SK-N-SH (cell line): ENCODE measurements around the gene NRG3. TPM values are rescaled to one million over a fixed set of nuclear protein-coding genes. Genes with fewer than 3 reads are reported as not detected.

Source experiments
- CTCF ChIA-PET: fragments of 300-600, 350-600 bp; formaldehyde crosslinking; extraction: SDS; loops from one replicate; lab custom pipeline; 2021; lab: Yijun Ruan, JAX
- POLR2A ChIA-PET: fragments of 350-600 bp; sonication (Branson Sonifier 250); formaldehyde crosslinking; extraction: SDS; loops from one replicate; lab custom pipeline; 2020; ENCODE audit warnings: antibody characterized with exemption, inconsistent platforms; lab: Yijun Ruan, JAX
- DNase-seq: peaks from one replicate; pipeline ENCODE4 v3.0.0; 2012
- H2AFZ ChIP-seq: fragments of 200-600 bp; sonication (generic); 2 replicates; pipeline ENCODE4 v1.8.1; 2016; ENCODE audit warnings: antibody characterized with exemption, mild to moderate bottlenecking, low read depth
- H3F3A ChIP-seq: fragments of 200-600 bp; sonication (generic); replicated peaks from 2 replicates; pipeline ENCODE3; 2016; ENCODE audit warnings: antibody characterized with exemption, mild to moderate bottlenecking; ENCODE audit not compliant: insufficient read depth
- H3K27ac ChIP-seq, 2 experiments: fragments of 200-500 bp in 1 of 2; fragments of 200-600 bp in 1 of 2; sonication (Bioruptor generic) in 1 of 2; sonication (generic), shearing (Covaris generic) in 1 of 2; 2 replicates each; pipeline versions ENCODE4 v1.5.1 to v1.6.1; 2014 to 2016; ENCODE audit warnings: low read depth in 2 of 2, inconsistent platforms in 1 of 2, low read length in 1 of 2, mild to moderate bottlenecking in 1 of 2, mixed read lengths in 1 of 2
- H3K27me3 ChIP-seq: fragments of 200-600 bp; sonication (generic), shearing (Covaris generic); 2 replicates; pipeline ENCODE4 v1.6.1; 2016; ENCODE audit warnings: mixed run types; ENCODE audit not compliant: insufficient read depth
- H3K36me3 ChIP-seq, 2 experiments: fragments of 200-500 bp in 1 of 2; fragments of 200-600 bp in 1 of 2; sonication (Bioruptor generic) in 1 of 2; sonication (generic) in 1 of 2; replicated peaks in 1 of 2; 2 replicates each; pipeline versions ENCODE3 to v1.5.1; 2014 to 2016; ENCODE audit warnings: low read length in 1 of 2, mild to moderate bottlenecking in 1 of 2; ENCODE audit not compliant: insufficient read depth in 2 of 2, control insufficient read depth in 1 of 2
- H3K4me1 ChIP-seq, 2 experiments: fragments of 200-500 bp in 1 of 2; fragments of 200-600 bp in 1 of 2; sonication (Bioruptor generic) in 1 of 2; sonication (generic), shearing (Covaris generic) in 1 of 2; 2 replicates each; pipeline versions ENCODE4 v1.5.1 to v1.6.1; 2014 to 2016; ENCODE audit warnings: low read depth in 1 of 2, low read length in 1 of 2, mixed run types in 1 of 2; ENCODE audit not compliant: insufficient read depth in 2 of 2, control insufficient read depth in 1 of 2
- H3K4me2 ChIP-seq: fragments of 200-600 bp; sonication (generic), shearing (Covaris generic); 2 replicates; pipeline ENCODE4 v1.6.1; 2017; ENCODE audit warnings: mixed run types
- H3K4me3 ChIP-seq, 2 experiments: fragments of 200-500 bp in 1 of 2; fragments of 200-600 bp in 1 of 2; sonication (Bioruptor generic) in 1 of 2; sonication (generic), shearing (Covaris generic) in 1 of 2; 2 replicates each; pipeline versions ENCODE4 v1.5.1 to v1.8.1; 2014 to 2016; ENCODE audit warnings: low read depth in 2 of 2, inconsistent platforms in 1 of 2, low read length in 1 of 2, mild to moderate bottlenecking in 1 of 2, mixed read lengths in 1 of 2, moderate library complexity in 1 of 2
- H3K79me2 ChIP-seq: fragments of 200-600 bp; sonication (generic); 2 replicates; pipeline ENCODE4 v1.8.1; 2017; ENCODE audit warnings: mild to moderate bottlenecking; ENCODE audit not compliant: insufficient read depth
- H3K9ac ChIP-seq: fragments of 200-600 bp; sonication (generic); 2 replicates; pipeline ENCODE4 v1.6.1; 2017; ENCODE audit warnings: mixed run types
- H3K9me2 ChIP-seq: fragments of 200-600 bp; sonication (generic); 2 replicates; pipeline ENCODE4 v1.6.1; 2017; ENCODE audit warnings: mixed run types
- H3K9me3 ChIP-seq: fragments of 200-600 bp; sonication (generic); 2 replicates; pipeline ENCODE4 v1.6.1; 2017; ENCODE audit warnings: mixed run types, mild to moderate bottlenecking, moderate library complexity
- H4K20me1 ChIP-seq: fragments of 200-600 bp; sonication (generic); 2 replicates; pipeline ENCODE4 v1.6.1; 2017; ENCODE audit warnings: mild to moderate bottlenecking, mixed run types; ENCODE audit not compliant: insufficient read depth
- ELF1 ChIP-seq: IDR thresholded peaks from 2 replicates; pipeline ENCODE4 v1.4.0; 2012
- EP300 ChIP-seq, 2 experiments: IDR thresholded peaks; 2 replicates each; pipeline versions ENCODE4 v1.4.0 to v1.6.1; 2012; ENCODE audit warnings: borderline replicate concordance in 1 of 2, low read depth in 1 of 2, low read length in 1 of 2
- FOSL2 ChIP-seq: IDR thresholded peaks from 2 replicates; pipeline ENCODE4 v1.4.0; 2012; ENCODE audit warnings: low read depth, mild to moderate bottlenecking, moderate library complexity, borderline replicate concordance
- FOXM1 ChIP-seq: IDR thresholded peaks from 2 replicates; pipeline ENCODE4 v1.4.0; 2012; ENCODE audit warnings: low read depth, mild to moderate bottlenecking
- GABPA ChIP-seq: IDR thresholded peaks from 2 replicates; pipeline ENCODE4 v1.4.0; 2012; ENCODE audit warnings: low read depth, mild to moderate bottlenecking
- JUND ChIP-seq: IDR thresholded peaks from 2 replicates; pipeline ENCODE4 v1.4.0; 2012
- MXI1 ChIP-seq: IDR thresholded peaks from 2 replicates; pipeline ENCODE4 v1.6.1; 2012; ENCODE audit warnings: mild to moderate bottlenecking, low read depth, low read length, improper control_type of control experiment
- POLR2AphosphoS5 ChIP-seq: IDR thresholded peaks from 2 replicates; pipeline ENCODE4 v1.6.1; 2012; ENCODE audit warnings: low read depth, low read length
- RFX5 ChIP-seq: IDR thresholded peaks from 2 replicates; pipeline ENCODE4 v1.6.1; 2012; ENCODE audit warnings: mild to moderate bottlenecking, improper control_type of control experiment, low read length
- RXRA ChIP-seq: IDR thresholded peaks from 2 replicates; pipeline ENCODE4 v1.4.0; 2012; ENCODE audit warnings: low read depth, mild to moderate bottlenecking, borderline replicate concordance
- SMC3 ChIP-seq: IDR thresholded peaks from 2 replicates; pipeline ENCODE4 v1.6.1; 2012; ENCODE audit warnings: low read depth, low read length, improper control_type of control experiment
- WGBS: methylation state at CpG from one replicate; pipeline ENCODE4 v1.1.6; 2017; ENCODE audit warnings: low lambda C conversion rate; 5-methylcytosine and 5-hydroxymethylcytosine counted together
- polyA plus RNA-seq, 3 experiments: library from polyadenylated mRNA; depleted of rRNA; stranded (reverse); fragments of >200 nt; gene quantifications; 2 replicates each; pipeline ENCODE4 v1.2.3, GENCODE V29; 2012
- TF ChIP-seq, protein P1 (sequence below): fragments of 150-350 bp; IDR thresholded peaks from 2 replicates; pipeline ENCODE4 v1.6.1; 2017; ENCODE audit warnings: antibody characterized with exemption, low read length, low read depth, borderline replicate concordance
- TF ChIP-seq, protein P2 (sequence below): IDR thresholded peaks from 2 replicates; pipeline ENCODE4 v1.6.1; 2012; ENCODE audit warnings: mild to moderate bottlenecking, low read depth, low read length, moderate library complexity
- TF ChIP-seq, protein P3 (sequence below): fragments of 200-600 bp; sonication (generic); IDR thresholded peaks from 2 replicates; pipeline ENCODE4 v1.6.1; 2017; ENCODE audit warnings: antibody characterized with exemption, mild to moderate bottlenecking, moderate library complexity

The NRG3 gene
- polyA plus RNA-seq, 1 of the 3 experiments (the other 2 are of a cell fraction): 0.03 TPM

DNA sequence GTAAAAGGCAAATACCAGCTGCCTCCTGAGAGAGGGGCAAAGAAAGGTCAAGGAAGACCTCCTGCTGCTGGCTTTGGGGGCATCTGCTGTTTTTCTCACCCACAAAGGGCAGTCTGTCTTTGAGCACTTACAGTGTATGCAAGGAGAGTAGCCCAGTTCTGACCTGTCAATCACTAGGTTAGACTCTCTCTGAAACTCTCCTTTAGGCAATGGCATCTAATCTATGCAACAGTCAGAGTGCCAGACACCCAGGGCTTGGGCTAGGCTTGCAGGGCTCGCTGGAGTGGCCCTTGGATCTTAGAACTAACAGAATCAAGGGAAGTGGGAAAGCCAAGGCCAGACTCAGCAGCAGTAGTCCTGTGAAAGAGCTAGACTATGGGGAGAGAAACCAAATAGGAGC is 522.9 kb downstream of the NRG3 start:
- no peaks in the 10 kb centered on the region for H3F3A ChIP-seq

More for the DNA sequence above, 522.9 kb downstream of the NRG3 start:
- no peak overlapping the region for H2AFZ ChIP-seq
- no peak overlapping the region for H3K27ac ChIP-seq
- no peaks in the 10 kb centered on the region for H3K79me2 ChIP-seq
- POLR2A ChIA-PET: no interaction called here
- H3K4me2 ChIP-seq: no peak overlapping the region
- no peaks in the 10 kb centered on the region for H3K27me3 ChIP-seq
- H3K4me1 ChIP-seq: peaks cover 0 to 21% of the 10 kb centered on the region in 2 experiments; a peak in 2 of 4 replicates
- WGBS: 7% methylated on average over 1 of the region's 1 CpG
- no peak for TF ChIP-seq RXRA
- TF ChIP-seq RFX5: no peak
- TF ChIP-seq, protein P1, sequence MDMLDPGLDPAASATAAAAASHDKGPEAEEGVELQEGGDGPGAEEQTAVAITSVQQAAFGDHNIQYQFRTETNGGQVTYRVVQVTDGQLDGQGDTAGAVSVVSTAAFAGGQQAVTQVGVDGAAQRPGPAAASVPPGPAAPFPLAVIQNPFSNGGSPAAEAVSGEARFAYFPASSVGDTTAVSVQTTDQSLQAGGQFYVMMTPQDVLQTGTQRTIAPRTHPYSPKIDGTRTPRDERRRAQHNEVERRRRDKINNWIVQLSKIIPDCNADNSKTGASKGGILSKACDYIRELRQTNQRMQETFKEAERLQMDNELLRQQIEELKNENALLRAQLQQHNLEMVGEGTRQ: no peak
- TF ChIP-seq, protein P2, sequence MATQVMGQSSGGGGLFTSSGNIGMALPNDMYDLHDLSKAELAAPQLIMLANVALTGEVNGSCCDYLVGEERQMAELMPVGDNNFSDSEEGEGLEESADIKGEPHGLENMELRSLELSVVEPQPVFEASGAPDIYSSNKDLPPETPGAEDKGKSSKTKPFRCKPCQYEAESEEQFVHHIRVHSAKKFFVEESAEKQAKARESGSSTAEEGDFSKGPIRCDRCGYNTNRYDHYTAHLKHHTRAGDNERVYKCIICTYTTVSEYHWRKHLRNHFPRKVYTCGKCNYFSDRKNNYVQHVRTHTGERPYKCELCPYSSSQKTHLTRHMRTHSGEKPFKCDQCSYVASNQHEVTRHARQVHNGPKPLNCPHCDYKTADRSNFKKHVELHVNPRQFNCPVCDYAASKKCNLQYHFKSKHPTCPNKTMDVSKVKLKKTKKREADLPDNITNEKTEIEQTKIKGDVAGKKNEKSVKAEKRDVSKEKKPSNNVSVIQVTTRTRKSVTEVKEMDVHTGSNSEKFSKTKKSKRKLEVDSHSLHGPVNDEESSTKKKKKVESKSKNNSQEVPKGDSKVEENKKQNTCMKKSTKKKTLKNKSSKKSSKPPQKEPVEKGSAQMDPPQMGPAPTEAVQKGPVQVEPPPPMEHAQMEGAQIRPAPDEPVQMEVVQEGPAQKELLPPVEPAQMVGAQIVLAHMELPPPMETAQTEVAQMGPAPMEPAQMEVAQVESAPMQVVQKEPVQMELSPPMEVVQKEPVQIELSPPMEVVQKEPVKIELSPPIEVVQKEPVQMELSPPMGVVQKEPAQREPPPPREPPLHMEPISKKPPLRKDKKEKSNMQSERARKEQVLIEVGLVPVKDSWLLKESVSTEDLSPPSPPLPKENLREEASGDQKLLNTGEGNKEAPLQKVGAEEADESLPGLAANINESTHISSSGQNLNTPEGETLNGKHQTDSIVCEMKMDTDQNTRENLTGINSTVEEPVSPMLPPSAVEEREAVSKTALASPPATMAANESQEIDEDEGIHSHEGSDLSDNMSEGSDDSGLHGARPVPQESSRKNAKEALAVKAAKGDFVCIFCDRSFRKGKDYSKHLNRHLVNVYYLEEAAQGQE: no peak
- TF ChIP-seq JUND: no peak
- no peak for TF ChIP-seq ELF1
- no peak for TF ChIP-seq FOSL2
- TF ChIP-seq MXI1: no peak
- TF ChIP-seq, protein P3, sequence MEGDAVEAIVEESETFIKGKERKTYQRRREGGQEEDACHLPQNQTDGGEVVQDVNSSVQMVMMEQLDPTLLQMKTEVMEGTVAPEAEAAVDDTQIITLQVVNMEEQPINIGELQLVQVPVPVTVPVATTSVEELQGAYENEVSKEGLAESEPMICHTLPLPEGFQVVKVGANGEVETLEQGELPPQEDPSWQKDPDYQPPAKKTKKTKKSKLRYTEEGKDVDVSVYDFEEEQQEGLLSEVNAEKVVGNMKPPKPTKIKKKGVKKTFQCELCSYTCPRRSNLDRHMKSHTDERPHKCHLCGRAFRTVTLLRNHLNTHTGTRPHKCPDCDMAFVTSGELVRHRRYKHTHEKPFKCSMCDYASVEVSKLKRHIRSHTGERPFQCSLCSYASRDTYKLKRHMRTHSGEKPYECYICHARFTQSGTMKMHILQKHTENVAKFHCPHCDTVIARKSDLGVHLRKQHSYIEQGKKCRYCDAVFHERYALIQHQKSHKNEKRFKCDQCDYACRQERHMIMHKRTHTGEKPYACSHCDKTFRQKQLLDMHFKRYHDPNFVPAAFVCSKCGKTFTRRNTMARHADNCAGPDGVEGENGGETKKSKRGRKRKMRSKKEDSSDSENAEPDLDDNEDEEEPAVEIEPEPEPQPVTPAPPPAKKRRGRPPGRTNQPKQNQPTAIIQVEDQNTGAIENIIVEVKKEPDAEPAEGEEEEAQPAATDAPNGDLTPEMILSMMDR: no peak
- TF ChIP-seq POLR2AphosphoS5: no peak
- TF ChIP-seq FOXM1: no peak
- TF ChIP-seq GABPA: no peak
- TF ChIP-seq EP300 (IDR thresholded peaks at IDR 0.05; ENCODE audit: borderline replicate concordance in 1 of 2, low read depth in 1 of 2, low read length in 1 of 2): no peak
- no peak for TF ChIP-seq SMC3
- H3K4me3 ChIP-seq: no peak overlapping the region
- H3K36me3 ChIP-seq: no peaks in the 10 kb centered on the region
- CTCF ChIA-PET: no interaction called here
- H3K9me3 ChIP-seq: no peaks in the 10 kb centered on the region
- H3K9ac ChIP-seq: no peak overlapping the region
- no peaks in the 10 kb centered on the region for H3K9me2 ChIP-seq
- H4K20me1 ChIP-seq: no peaks in the 10 kb centered on the region
- no peak for DNase-seq
